HepG2 (cell line): ENCODE data around the gene RIPOR3. TPM values are rescaled to one million over a fixed set of nuclear protein-coding genes. Genes with fewer than 3 reads are reported as not detected.
A peak's percentile ranks its signal among the peaks of the same experiment; 100 is the strongest.

ENCODE experiments used
- ATAC-seq: fragments of 200-7000 bp; cut with Tn5 transposase; 3 replicates; pipeline ENCODE4 v1.9.1; 2020; ENCODE audit warnings: mild to moderate bottlenecking, moderate library complexity
- BruUV-seq: library from RNA; stranded (reverse); fragments of 400-500 nt; replicated peaks from 2 replicates; lab custom pipeline; 2021; lab: Mats Ljungman, UMichigan
- CTCF ChIA-PET: fragments of 300-600 bp; formaldehyde crosslinking; extraction: SDS; loops from one replicate; lab custom pipeline; 2021; ENCODE audit warnings: low total read pairs, inconsistent platforms, low intra/inter-chr PET ratio; lab: Yijun Ruan, JAX
- POLR2A ChIA-PET: fragments of 350-600 bp; sonication (Branson Sonifier 250); formaldehyde crosslinking; loops from one replicate; lab custom pipeline; 2020; ENCODE audit warnings: antibody characterized with exemption, inconsistent platforms; lab: Yijun Ruan, JAX
- DNase-seq: peaks from one replicate; pipeline ENCODE4 v3.0.0-alpha.2; 2015; ENCODE audit warnings: low spot score
- FAIRE-seq: peaks from 3 replicates; lab custom pipeline; 2011; peaks lifted over from hg19 to GRCh38; lab: Jason Lieb, UNC
- H2AFZ ChIP-seq: one replicate; pipeline ENCODE4 v1.6.1; 2011; ENCODE audit warnings: low read length, inconsistent platforms
- H3K27ac ChIP-seq: fragments of 300-600 bp; 3 replicates; pipeline ENCODE4 v1.8.0; 2011; ENCODE audit warnings: mixed run types, mild to moderate bottlenecking, mixed read lengths, low read length, inconsistent platforms; ENCODE audit not compliant: insufficient read depth; ENCODE audit errors: extremely low read length
- H3K27me3 ChIP-seq, 2 experiments: fragments of 200-600 bp in 1 of 2; 2 replicates in 1 of 2; 3 replicates in 1 of 2; pipeline versions ENCODE4 v1.6.0 to v1.8.0; 2011; ENCODE audit warnings: low read length in 2 of 2, mild to moderate bottlenecking in 2 of 2, moderate library complexity in 2 of 2, inconsistent platforms in 1 of 2; ENCODE audit not compliant: insufficient read depth in 2 of 2, control insufficient read depth in 1 of 2
- H3K36me3 ChIP-seq, 2 experiments: fragments of 200-600 bp in 1 of 2; replicated peaks in 1 of 2; 2 replicates in 1 of 2; 3 replicates in 1 of 2; pipeline versions ENCODE4 v1.5.1 to v1.8.0; 2011; ENCODE audit warnings: low read length in 2 of 2, inconsistent platforms in 1 of 2; ENCODE audit not compliant: insufficient read depth in 2 of 2, control insufficient read depth in 1 of 2
- H3K4me1 ChIP-seq: 2 replicates; pipeline ENCODE4 v1.5.1; 2012; ENCODE audit warnings: low read length, inconsistent platforms; ENCODE audit not compliant: insufficient read depth
- H3K4me2 ChIP-seq: 2 replicates; pipeline ENCODE4 v1.6.0; 2011; ENCODE audit warnings: low read depth, low read length, inconsistent platforms
- H3K4me3 ChIP-seq, 3 experiments: fragments of 200-600 bp in 1 of 3; sonication (generic), shearing (Covaris generic) in 1 of 3; replicated peaks in 1 of 3; 2 replicates each; pipeline ENCODE4 v1.5.1; 2011 to 2016; ENCODE audit warnings: low read length in 3 of 3, inconsistent platforms in 2 of 3, low read depth in 2 of 3, mild to moderate bottlenecking in 2 of 3, control low read depth in 1 of 3, mixed read lengths in 1 of 3; ENCODE audit not compliant: insufficient read depth in 1 of 3
- H3K79me2 ChIP-seq: one replicate; pipeline ENCODE4 v1.6.1; 2011; ENCODE audit warnings: low read length, inconsistent platforms; ENCODE audit not compliant: insufficient read depth
- H3K9ac ChIP-seq: 2 replicates; pipeline ENCODE4 v1.6.0; 2011; ENCODE audit warnings: mild to moderate bottlenecking, low read depth, low read length, inconsistent platforms; ENCODE audit not compliant: insufficient read depth
- H3K9me3 ChIP-seq: 2 replicates; pipeline ENCODE4 v1.5.1; 2012; ENCODE audit warnings: mild to moderate bottlenecking, low read length
- H4K20me1 ChIP-seq: 2 replicates; pipeline ENCODE4 v1.6.0; 2011; ENCODE audit warnings: inconsistent platforms, mild to moderate bottlenecking, low read length, moderate library complexity; ENCODE audit not compliant: insufficient read depth
- CAMTA2 ChIP-seq: sonication (generic); formaldehyde crosslinking; IDR thresholded peaks from 2 replicates; pipeline ENCODE4 v1.4.0; 2020; ENCODE audit warnings: mild to moderate bottlenecking, missing genetic modification reagents, borderline replicate concordance
- CHD4 ChIP-seq: fragments of 200-600 bp; sonication (generic); IDR thresholded peaks from 2 replicates; pipeline ENCODE4 v1.7.0; 2017; ENCODE audit warnings: mild to moderate bottlenecking, low read length, borderline replicate concordance
- FOXO4 ChIP-seq: sonication (generic); formaldehyde crosslinking; conservative IDR thresholded peaks from 2 replicates; pipeline ENCODE4 v1.8.1; 2023; ENCODE audit warnings: missing genetic modification reagents
- HNRNPL ChIP-seq: fragments of 200-400 bp; formaldehyde crosslinking; IDR thresholded peaks from 2 replicates; pipeline ENCODE4 v1.6.1; 2017; ENCODE audit warnings: mild to moderate bottlenecking, low read depth, low read length
- ISX ChIP-seq: sonication (generic); formaldehyde crosslinking; conservative IDR thresholded peaks from 2 replicates; pipeline ENCODE4 v1.5.0; 2020; ENCODE audit warnings: missing genetic modification reagents
- MIER3 ChIP-seq: IDR thresholded peaks from 2 replicates; pipeline ENCODE4 v1.6.1; 2016; ENCODE audit warnings: missing compliant biosample characterization, borderline replicate concordance
- MLLT10 ChIP-seq: sonication (generic); formaldehyde crosslinking; IDR thresholded peaks from 2 replicates; pipeline ENCODE4 v1.4.0; 2020; ENCODE audit warnings: missing genetic modification reagents
- MZF1 ChIP-seq: sonication (generic); formaldehyde crosslinking; IDR thresholded peaks from 2 replicates; pipeline ENCODE4 v1.8.1; 2023; ENCODE audit warnings: mild to moderate bottlenecking, missing genetic modification reagents, borderline replicate concordance
- NFATC3 ChIP-seq: sonication (generic); formaldehyde crosslinking; IDR thresholded peaks from 2 replicates; pipeline ENCODE4 v1.5.1; 2020; ENCODE audit warnings: mild to moderate bottlenecking, missing genetic modification reagents
- NR0B2 ChIP-seq: sonication (generic); formaldehyde crosslinking; IDR thresholded peaks from 2 replicates; pipeline ENCODE4 v1.4.0; 2020; ENCODE audit warnings: mild to moderate bottlenecking, missing genetic modification reagents
- NR2C2 ChIP-seq: sonication (generic); formaldehyde crosslinking; IDR thresholded peaks from 2 replicates; pipeline ENCODE4 v1.4.0; 2020; ENCODE audit warnings: missing genetic modification reagents, mild to moderate bottlenecking, moderate library complexity, borderline replicate concordance
- PAF1 ChIP-seq: IDR thresholded peaks from 2 replicates; pipeline ENCODE4 v1.6.1; 2016; ENCODE audit warnings: missing genetic modification reagents, missing compliant biosample characterization
- PLRG1 ChIP-seq: fragments of 450-650 bp; conservative IDR thresholded peaks from 2 replicates; pipeline ENCODE4 v1.6.1; 2016
- RORA ChIP-seq: sonication (generic); formaldehyde crosslinking; IDR thresholded peaks from 2 replicates; pipeline ENCODE4 v1.5.0; 2020; ENCODE audit warnings: mild to moderate bottlenecking, missing genetic modification reagents, moderate library complexity
- TEAD2 ChIP-seq: sonication (generic); formaldehyde crosslinking; IDR thresholded peaks from 2 replicates; pipeline ENCODE4 v1.9.0; 2021; ENCODE audit warnings: missing genetic modification reagents
- TFDP2 ChIP-seq: sonication (generic); formaldehyde crosslinking; IDR thresholded peaks from 2 replicates; pipeline ENCODE4 v1.4.0; 2020; ENCODE audit warnings: missing genetic modification reagents
- ZNF276 ChIP-seq: sonication (generic); formaldehyde crosslinking; IDR thresholded peaks from 2 replicates; pipeline ENCODE4 v1.4.0; 2020; ENCODE audit warnings: mild to moderate bottlenecking, low read depth, missing genetic modification reagents
- WGBS: methylation state at CpG from one replicate; pipeline ENCODE4 v1.1.6; 2017; ENCODE audit warnings: low lambda C conversion rate; 5-methylcytosine and 5-hydroxymethylcytosine counted together
- in situ Hi-C: cut with HindIII; loops from 2 replicates; pipeline ENCODE4 v1.10.0; 2017; ENCODE audit warnings: low pct_unique_long_range_greater_than_20kb; ENCODE audit not compliant: extremely low pct_ligation_motif_present
- intact Hi-C: fragments of 100-400 bp; cut with micrococcal nuclease; formaldehyde crosslinking; loops from one replicate; pipeline ENCODE4 v1.10.0; 2022; ENCODE audit not compliant: unreplicated experiment
- polyA plus RNA-seq, 8 experiments: library from polyadenylated mRNA; depleted of rRNA in 3 of 8; stranded (reverse) in 7 of 8; unstranded in 1 of 8; fragments of >200 nt; fragmentation: Illumina TruSeq in 4 of 8; extraction: Trizol in 4 of 8; gene quantifications; 2 replicates each; pipeline versions ENCODE4 v1.2.1 to v1.2.3, GENCODE V29; 2011 to 2016; ENCODE audit warnings: low read depth in 4 of 8, missing spikeins in 1 of 8, mixed read lengths in 1 of 8; ENCODE audit not compliant: insufficient read depth in 1 of 8
- total RNA-seq, 5 experiments: library from RNA; depleted of rRNA; stranded (reverse); fragments of >200 nt; fragmentation: Illumina TruSeq; extraction: Trizol; gene quantifications; 2 replicates each; pipeline ENCODE4 v1.2.3, GENCODE V29; 2016; ENCODE audit warnings: low read depth in 1 of 5

The RIPOR3 gene
- total and polyA plus RNA-seq, 2 of the 13 experiments (the other 11 are each of a cell fraction or from before 2014, with no cell fraction given) = 0.18 TPM; not detected in 1

GRCh38 chr20:50588034-50588736 lies 103.2 kb downstream of the RIPOR3 start (continued):
- TF ChIP-seq TFDP2 (CRISPR knock-in tag) (peak; percentile 36; the same call in 1 of the 2 replicates), RORA (CRISPR knock-in tag) (no peak), NFATC3 (CRISPR knock-in tag) (no peak), MLLT10 (CRISPR knock-in tag) (no peak)

GRCh38 chr20:50587291-50587961 lies 103.9 kb downstream of the RIPOR3 start:
- ATAC-seq (no peak; the same call in 2 of the 3 replicates), DNase-seq (no peak), FAIRE-seq (no peak)
- Histone ChIP-seq H3K27ac (no peak overlapping the region), H3K4me2 (no peak overlapping the region), H3K9me3 (no peaks in the 10 kb centered on the region), H4K20me1 (no peaks in the 10 kb centered on the region), H3K27me3 (no peaks in the 10 kb centered on the region), H2AFZ (no peak overlapping the region), H3K36me3 (peaks cover 17 to 28% of the 10 kb centered on the region in 2 experiments), H3K79me2 (no peaks in the 10 kb centered on the region), H3K9ac (no peak overlapping the region), H3K4me3 (no peak overlapping the region), H3K4me1 (no peaks in the 10 kb centered on the region)
- WGBS = 91% methylated on average over 17 of the region's 19 CpGs
- intact Hi-C loops (no loop called here), in situ Hi-C loops (loop anchor here (10.0 kb wide), 1 partner anchor 473 kb away; the partner anchor contains the start of gene UBE2V1)
- ChIA-PET CTCF (interaction anchor here (0.7 to 1.5 kb wide), 5 partner anchors 48 to 401 kb away, joined by 3 to 8 read pairs (median 4); partner anchors contain the start of gene PTPN1), POLR2A (interaction anchor here (0.8 kb wide), 1 partner anchor 12 kb away, joined by 4 read pairs; no protein-coding TSS in a partner anchor)
- BruUV-seq = no TSS peak
- TF ChIP-seq TEAD2 (CRISPR knock-in tag) = no peak
- TF ChIP-seq CHD4 = no peak
- peak; percentile 22 for TF ChIP-seq HNRNPL
- no peak for TF ChIP-seq NR2C2 (CRISPR knock-in tag)
- TF ChIP-seq FOXO4 (CRISPR knock-in tag) = 0 out of 2 replicates have a peak, but pooled peaks have one; percentile 77
- TF ChIP-seq ISX (CRISPR knock-in tag) = no peak
- TF ChIP-seq NR0B2 (CRISPR knock-in tag) = no peak
- no peak for TF ChIP-seq CAMTA2
- TF ChIP-seq PAF1 (CRISPR knock-in tag) = no peak
- TF ChIP-seq MZF1 (CRISPR knock-in tag) = no peak
- TF ChIP-seq PLRG1 = no peak
- no peak for TF ChIP-seq MIER3 (CRISPR knock-in tag)
- no peak for TF ChIP-seq ZNF276
